Neuronal stem cell (in vitro differentiated cells): ENCODE measurements around the gene NPTN.

Source experiments
- DNase-seq: peaks from one replicate; pipeline ENCODE4 v3.0.0-alpha.2; 2013; ENCODE audit warnings: low spot score
- H2AFZ ChIP-seq: one replicate; pipeline ENCODE4 v1.6.1; 2013; ENCODE audit warnings: mild to moderate bottlenecking, low read length, inconsistent platforms
- H2AK5ac ChIP-seq: 2 replicates; pipeline ENCODE4 v1.6.1; 2013; ENCODE audit warnings: low read depth, mild to moderate bottlenecking, inconsistent platforms, low read length, moderate library complexity, mixed read lengths
- H2BK120ac ChIP-seq: 2 replicates; pipeline ENCODE4 v1.6.1; 2013; ENCODE audit warnings: low read depth, mild to moderate bottlenecking, inconsistent platforms, low read length, moderate library complexity, mixed read lengths
- H2BK12ac ChIP-seq: one replicate; pipeline ENCODE4 v1.6.1; 2013; ENCODE audit warnings: low read length, inconsistent platforms
- H2BK15ac ChIP-seq: 2 replicates; pipeline ENCODE4 v1.6.1; 2013; ENCODE audit warnings: mild to moderate bottlenecking, low read length, inconsistent platforms, mixed read lengths
- H2BK5ac ChIP-seq: one replicate; pipeline ENCODE4 v1.6.1; 2013; ENCODE audit warnings: inconsistent platforms, mild to moderate bottlenecking, low read length, moderate library complexity
- H3K14ac ChIP-seq: one replicate; pipeline ENCODE4 v1.6.1; 2013; ENCODE audit warnings: low read length, inconsistent platforms
- H3K18ac ChIP-seq: 2 replicates; pipeline ENCODE4 v1.6.1; 2013; ENCODE audit warnings: low read length, inconsistent platforms
- H3K23ac ChIP-seq: 2 replicates; pipeline ENCODE4 v1.6.1; 2013; ENCODE audit warnings: low read depth, mild to moderate bottlenecking, mixed read lengths, low read length, inconsistent platforms; ENCODE audit not compliant: poor library complexity
- H3K27ac ChIP-seq: replicated peaks from 3 replicates; pipeline ENCODE4 v1.5.1; 2013; ENCODE audit warnings: low read length, inconsistent platforms
- H3K27me3 ChIP-seq, 3 experiments: 2 replicates each; pipeline ENCODE4 v1.6.1; 2013; ENCODE audit warnings: low read length in 3 of 3, mild to moderate bottlenecking in 2 of 3, inconsistent platforms in 1 of 3, low read depth in 1 of 3, mixed read lengths in 1 of 3, moderate library complexity in 1 of 3; ENCODE audit not compliant: control insufficient read depth in 3 of 3, insufficient read depth in 3 of 3
- H3K36me3 ChIP-seq, 2 donors: replicated peaks in 1 of 2; 2 replicates each; pipeline ENCODE4 v1.6.1; 2013; ENCODE audit warnings: low read length in 2 of 2; ENCODE audit not compliant: control insufficient read depth in 2 of 2, insufficient read depth in 2 of 2
- H3K4ac ChIP-seq: 2 replicates; pipeline ENCODE4 v1.6.1; 2013; ENCODE audit warnings: inconsistent platforms, mild to moderate bottlenecking, low read length, moderate library complexity
- H3K4me1 ChIP-seq, 2 donors: 1 replicate in 1 of 2; 2 replicates in 1 of 2; pipeline ENCODE4 v1.6.1; 2013; ENCODE audit warnings: low read length in 2 of 2, low read depth in 1 of 2; ENCODE audit not compliant: control insufficient read depth in 2 of 2, insufficient read depth in 1 of 2
- H3K4me2 ChIP-seq: one replicate; pipeline ENCODE4 v1.6.1; 2013; ENCODE audit warnings: mild to moderate bottlenecking, low read length, inconsistent platforms; ENCODE audit not compliant: insufficient read depth, poor library complexity, severe bottlenecking
- H3K4me3 ChIP-seq, 2 donors: 2 replicates each; pipeline ENCODE4 v1.5.1; 2013; ENCODE audit warnings: low read length in 2 of 2, mild to moderate bottlenecking in 2 of 2, inconsistent platforms in 1 of 2, moderate library complexity in 1 of 2
- H3K79me1 ChIP-seq: one replicate; pipeline ENCODE4 v1.6.1; 2013; ENCODE audit warnings: low read depth, mild to moderate bottlenecking, inconsistent platforms, low read length, moderate library complexity
- H3K9ac ChIP-seq: one replicate; pipeline ENCODE4 v1.6.1; 2013; ENCODE audit warnings: mild to moderate bottlenecking, low read depth, low read length, inconsistent platforms; ENCODE audit not compliant: poor library complexity
- H3K9me3 ChIP-seq, 2 donors: replicated peaks in 1 of 2; 2 replicates each; pipeline versions ENCODE3 to v1.6.1; 2013; ENCODE audit warnings: low read length in 2 of 2, mild to moderate bottlenecking in 2 of 2, inconsistent platforms in 1 of 2, low read depth in 1 of 2, mixed read lengths in 1 of 2, moderate library complexity in 1 of 2; ENCODE audit not compliant: control insufficient read depth in 2 of 2, insufficient read depth in 1 of 2
- H4K8ac ChIP-seq: one replicate; pipeline ENCODE4 v1.6.1; 2013; ENCODE audit warnings: low read depth, mild to moderate bottlenecking, inconsistent platforms, low read length, moderate library complexity
- H4K91ac ChIP-seq: one replicate; pipeline ENCODE4 v1.6.1; 2013; ENCODE audit warnings: low read length, low read depth, mild to moderate bottlenecking, inconsistent platforms; ENCODE audit not compliant: poor library complexity
- WGBS, 2 donors: extraction: QIAGEN DNeasy Blood & Tissue Kit; methylation state at CpG; one replicate each; pipeline ENCODE4 v1.1.7; 2013; ENCODE audit warnings: missing lambda C conversion rate in 2 of 2, mixed read lengths in 1 of 2; ENCODE audit not compliant: insufficient read length in 2 of 2, insufficient replicate concordance in 1 of 2; ENCODE audit errors: extremely low coverage in 2 of 2; 5-methylcytosine and 5-hydroxymethylcytosine counted together

NPTN gene

GRCh38 chr15:73527598-73527997, 105.6 kb downstream of the NPTN start:
- no peak overlapping the region for H3K14ac ChIP-seq

GRCh38 chr15:73524919-73525318, 108.3 kb downstream of the NPTN start:
- H2BK120ac ChIP-seq = no peak overlapping the region
- no CpG with 5 or more reads among the region's 1 CpG for WGBS, 2 donors

More at GRCh38 chr15:73527598-73527997, 105.6 kb downstream of the NPTN start:
- no peak for DNase-seq
- Histone ChIP-seq H3K36me3 (no peaks in the 10 kb centered on the region), H2BK15ac (no peak overlapping the region), H3K27me3 (peaks cover 0 to 13% (median 0%) of the 10 kb centered on the region in 3 experiments), H3K4ac (no peak overlapping the region), H3K4me3 (no peak overlapping the region), H3K18ac (no peak overlapping the region), H3K4me1 (no peaks in the 10 kb centered on the region), H2BK12ac (no peak overlapping the region), H3K79me1 (no peaks in the 10 kb centered on the region), H3K9ac (no peak overlapping the region), H4K8ac (no peak overlapping the region), H4K91ac (no peak overlapping the region), H2AK5ac (no peak overlapping the region), H3K23ac (no peak overlapping the region), H2BK5ac (no peak overlapping the region), H3K4me2 (no peak overlapping the region), H2BK120ac (no peak overlapping the region), H3K9me3 (no peaks in the 10 kb centered on the region), H3K27ac (no peak overlapping the region), H2AFZ (no peak overlapping the region)
- no CpG with 5 or more reads among the region's 2 CpGs for WGBS, 2 donors

GRCh38 chr15:73522011-73522410, 111.2 kb downstream of the NPTN start:
- no peak overlapping the region for H2BK120ac ChIP-seq
- H3K4me1 ChIP-seq = peaks cover 0 to 5% of the 10 kb centered on the region in 2 donors
- no peak overlapping the region for H3K4ac ChIP-seq
- H3K9ac ChIP-seq = no peak overlapping the region
- no peaks in the 10 kb centered on the region for H3K9me3 ChIP-seq
- no peaks in the 10 kb centered on the region for H3K36me3 ChIP-seq
- no peak overlapping the region for H2AK5ac ChIP-seq
- no peak overlapping the region for H3K27ac ChIP-seq
- H3K79me1 ChIP-seq = no peaks in the 10 kb centered on the region
- H2BK15ac ChIP-seq = no peak overlapping the region
- no CpG with 5 or more reads among the region's 1 CpG for WGBS, 2 donors
- H2AFZ ChIP-seq = no peak overlapping the region
- no peak overlapping the region for H2BK5ac ChIP-seq
- H3K4me2 ChIP-seq = no peak overlapping the region
- H3K27me3 ChIP-seq = peaks cover 0 to 37% (median 0%) of the 10 kb centered on the region in 3 experiments
- H3K18ac ChIP-seq = no peak overlapping the region
- H4K91ac ChIP-seq = no peak overlapping the region
- H3K4me3 ChIP-seq = no peak overlapping the region
- no peak for DNase-seq
- no peak overlapping the region for H3K14ac ChIP-seq
- no peak overlapping the region for H3K23ac ChIP-seq
- no peak overlapping the region for H2BK12ac ChIP-seq
- H4K8ac ChIP-seq = no peak overlapping the region

More at GRCh38 chr15:73524919-73525318, 108.3 kb downstream of the NPTN start:
- Histone ChIP-seq H2BK5ac (no peak overlapping the region), H3K18ac (no peak overlapping the region), H3K79me1 (no peaks in the 10 kb centered on the region), H3K23ac (no peak overlapping the region), H3K4me1 (no peaks in the 10 kb centered on the region), H2BK15ac (no peak overlapping the region), H2AK5ac (no peak overlapping the region), H2AFZ (no peak overlapping the region), H3K4me3 (no peak overlapping the region), H3K27me3 (peaks cover 0 to 20% (median 0%) of the 10 kb centered on the region in 3 experiments), H3K27ac (no peak overlapping the region), H4K8ac (no peak overlapping the region), H4K91ac (no peak overlapping the region), H3K4me2 (no peak overlapping the region), H3K9me3 (no peaks in the 10 kb centered on the region), H3K9ac (no peak overlapping the region), H3K36me3 (no peaks in the 10 kb centered on the region), H3K4ac (no peak overlapping the region), H2BK12ac (no peak overlapping the region), H3K14ac (no peak overlapping the region)
- no peak for DNase-seq

GRCh38 chr15:73518876-73519733, 114.1 kb downstream of the NPTN start:
- Histone ChIP-seq H3K4me3 (no peak overlapping the region), H2BK12ac (no peak overlapping the region), H3K23ac (no peak overlapping the region), H3K14ac (no peak overlapping the region), H4K8ac (no peak overlapping the region), H3K18ac (no peak overlapping the region), H3K4me1 (peaks cover 0 to 5% of the 10 kb centered on the region in 2 donors), H3K9ac (no peak overlapping the region), H2AFZ (no peak overlapping the region), H3K36me3 (no peaks in the 10 kb centered on the region), H2BK15ac (no peak overlapping the region), H3K9me3 (no peaks in the 10 kb centered on the region), H2AK5ac (no peak overlapping the region), H3K79me1 (no peaks in the 10 kb centered on the region), H3K4me2 (no peak overlapping the region), H2BK5ac (no peak overlapping the region), H3K4ac (no peak overlapping the region), H2BK120ac (no peak overlapping the region), H4K91ac (no peak overlapping the region), H3K27ac (no peak overlapping the region), H3K27me3 (peaks cover 0 to 37% (median 0%) of the 10 kb centered on the region in 3 experiments)
- DNase-seq = no peak
- no CpG with 5 or more reads among the region's 5 CpGs for WGBS, 2 donors
